HG02884 (cell line): ENCODE measurements around the gene CFAP221.
"Not testable (repeated sequence)": the region's sequence is repeated elsewhere in the genome, so short reads cannot be mapped to it uniquely, and the experiment has no call there.

Source experiments
- ATAC-seq: cut with Tn5 transposase; IDR thresholded peaks from one replicate; pipeline ENCODE4 v1.9.1; 2021; ENCODE audit warnings: mild to moderate bottlenecking, moderate library complexity; ENCODE audit not compliant: unreplicated experiment

Gene CFAP221

GRCh38 chr2:119583291-119583690, 39.0 kb downstream of the CFAP221 start:
- ATAC-seq, result no peak

GRCh38 chr2:119584469-119584868, 40.2 kb downstream of the CFAP221 start:
- no peak for ATAC-seq

- ATAC-seq, result no peak
Observed at GRCh38 chr2:119586085-119586484, 41.8 kb downstream of the CFAP221 start.

- ATAC-seq, result no peak
Observed at GRCh38 chr2:119590873-119591272, 46.6 kb downstream of the CFAP221 start.

GRCh38 chr2:119591523-119591922, 47.3 kb downstream of the CFAP221 start:
- ATAC-seq, result no peak

GRCh38 chr2:119592436-119592835, 48.2 kb downstream of the CFAP221 start:
- no peak for ATAC-seq

- ATAC-seq, result no peak
Observed at GRCh38 chr2:119596638-119597037, 52.4 kb downstream of the CFAP221 start.

DNA sequence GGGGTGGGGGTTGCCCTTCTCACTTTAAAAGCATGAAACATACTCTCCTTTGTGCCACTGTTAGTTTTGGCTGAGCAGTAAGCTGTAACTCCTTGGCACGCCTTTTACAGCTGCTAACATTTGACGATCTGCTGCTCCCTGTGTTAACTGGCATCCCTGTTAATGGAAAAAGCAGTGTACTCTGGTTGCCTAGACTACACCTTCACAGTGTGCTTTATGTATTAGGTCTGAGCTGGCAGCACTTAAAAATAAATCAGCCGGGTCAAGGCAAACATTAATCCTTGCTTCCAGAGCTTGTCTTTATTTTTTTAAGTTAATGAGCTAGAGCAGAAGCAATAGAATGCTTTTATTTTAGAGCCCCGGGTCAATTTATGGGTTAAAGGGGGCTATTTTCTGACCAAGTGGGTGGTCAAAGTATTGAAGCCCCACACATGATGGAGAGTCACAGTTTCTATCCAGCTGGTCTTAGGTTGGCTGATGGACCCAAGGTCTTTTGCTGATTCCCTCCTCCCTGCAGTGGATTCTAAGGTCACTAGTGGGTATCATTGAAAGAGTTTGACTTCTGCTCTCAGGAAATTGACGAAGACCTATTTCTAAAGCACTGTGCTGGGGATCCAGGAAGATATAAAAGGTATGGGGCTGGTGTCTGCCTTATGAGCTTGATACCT, 54.5 kb downstream of the CFAP221 start:
- no peak for ATAC-seq

- ATAC-seq, result no peak
Observed at GRCh38 chr2:119599384-119599783, 55.1 kb downstream of the CFAP221 start.

DNA sequence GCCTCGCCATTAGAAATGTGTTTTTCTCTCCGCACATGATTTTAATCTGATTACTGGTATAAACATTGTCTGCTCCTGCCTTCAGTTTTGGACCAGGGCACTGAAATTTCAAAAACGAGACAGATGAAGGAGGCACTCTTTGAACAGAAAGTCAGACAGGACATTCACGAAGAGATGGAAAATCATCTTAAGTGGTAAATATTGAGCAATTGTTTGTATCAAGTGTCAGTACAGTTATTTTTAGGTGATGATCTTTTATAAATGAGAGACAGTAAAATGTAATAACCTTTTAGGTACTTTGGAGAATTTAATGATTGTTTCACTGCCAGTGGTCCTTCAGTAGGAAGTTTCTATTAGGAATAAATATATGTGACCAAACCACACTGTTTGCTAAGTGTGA, 60.8 kb downstream of the CFAP221 start:
- ATAC-seq, result no peak

DNA sequence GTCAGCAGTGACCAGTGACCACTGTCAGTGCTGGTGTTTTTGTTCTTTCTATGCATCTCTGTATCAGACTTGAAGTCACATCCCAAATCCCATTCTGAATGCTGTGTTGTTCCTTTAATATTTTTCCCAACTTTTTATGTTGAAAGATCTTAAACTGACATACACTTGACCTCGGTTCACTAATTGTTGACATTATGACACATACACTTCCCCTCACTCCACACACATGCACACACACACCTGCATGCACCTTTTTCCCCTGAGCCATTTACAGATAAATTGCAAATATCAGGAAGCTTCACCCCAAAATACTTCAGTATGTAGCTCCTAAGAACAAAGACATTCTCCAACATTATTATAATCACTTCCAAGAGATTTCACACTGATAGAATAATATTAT, 62.4 kb downstream of the CFAP221 start:
- ATAC-seq, result no peak

GRCh38 chr2:119608553-119608952, 64.3 kb downstream of the CFAP221 start:
- no peak for ATAC-seq

DNA sequence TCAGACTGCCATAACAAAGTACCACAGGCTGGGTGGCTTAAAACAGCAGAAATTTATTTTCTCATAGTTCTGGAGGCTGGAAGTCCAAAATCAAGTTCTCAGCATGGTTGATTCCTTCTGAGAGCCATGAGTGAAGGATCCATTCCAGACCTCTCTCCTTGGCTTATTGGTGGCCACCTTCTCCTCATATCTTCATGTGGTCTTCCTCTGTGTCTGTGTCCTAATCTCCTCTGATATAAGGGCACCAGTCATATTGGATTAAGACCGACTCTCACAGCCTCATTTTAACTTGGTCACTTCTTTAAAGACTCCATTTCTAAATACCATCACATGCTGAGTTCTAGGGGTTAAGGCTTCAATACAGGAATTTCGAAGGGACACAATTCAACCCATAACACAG, 65.1 kb downstream of the CFAP221 start:
- ATAC-seq, result no peak

GRCh38 chr2:119614140-119614539, 69.9 kb downstream of the CFAP221 start:
- ATAC-seq, result not testable (repeated sequence)

- no peak for ATAC-seq
Observed at GRCh38 chr2:119616421-119616820, 72.2 kb downstream of the CFAP221 start.

GRCh38 chr2:119617455-119617854, 73.2 kb downstream of the CFAP221 start:
- ATAC-seq, result no peak

GRCh38 chr2:119618725-119619124, 74.5 kb downstream of the CFAP221 start:
- not testable (repeated sequence) for ATAC-seq

DNA sequence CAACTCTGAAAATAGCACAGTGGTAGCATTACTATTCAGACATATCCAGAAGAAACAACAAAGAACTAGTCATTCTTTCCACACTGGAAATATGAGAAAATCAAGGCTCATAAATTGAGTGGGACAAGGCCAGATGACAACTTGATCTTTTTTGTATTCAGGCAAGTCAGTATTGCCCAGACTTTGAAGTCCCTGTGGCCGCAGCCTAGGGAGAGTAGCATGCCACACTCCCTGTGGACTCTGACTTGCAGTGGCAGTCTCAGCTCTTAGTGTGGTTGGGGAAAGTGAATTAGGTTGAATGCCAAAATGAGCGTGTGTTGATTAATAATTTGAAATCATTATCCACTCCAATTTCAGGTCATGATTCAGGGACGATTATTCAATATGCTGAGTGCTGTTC, 81.0 kb downstream of the CFAP221 start:
- ATAC-seq, result no peak

DNA sequence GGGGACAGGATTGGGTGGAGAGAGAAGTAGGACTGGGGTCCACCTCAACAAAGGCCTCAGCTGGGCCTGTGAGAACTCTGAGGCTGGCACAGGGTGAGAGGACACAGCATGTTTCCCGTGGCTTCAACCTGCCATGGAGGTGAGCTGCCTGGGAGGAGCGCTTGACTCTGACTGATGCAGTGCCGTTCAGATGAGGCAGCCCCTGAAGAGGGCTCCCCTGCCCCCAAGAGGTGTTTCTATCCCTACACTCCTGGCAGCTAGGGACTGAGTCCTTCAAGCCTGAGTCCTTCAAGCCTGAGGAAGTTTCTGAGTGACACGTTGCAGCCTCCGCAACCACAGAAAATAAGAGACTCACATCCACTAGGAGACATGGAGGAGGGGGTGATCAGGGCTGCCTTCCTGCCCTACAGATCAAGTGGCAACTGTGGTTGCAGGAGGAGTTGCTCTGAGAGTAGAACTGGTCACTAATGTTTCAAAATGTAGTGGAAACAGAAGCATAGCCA, 85.1 kb downstream of the CFAP221 start:
- ATAC-seq, result no peak

- ATAC-seq, result no peak
Observed at GRCh38 chr2:119630121-119630520, 85.9 kb downstream of the CFAP221 start.

DNA sequence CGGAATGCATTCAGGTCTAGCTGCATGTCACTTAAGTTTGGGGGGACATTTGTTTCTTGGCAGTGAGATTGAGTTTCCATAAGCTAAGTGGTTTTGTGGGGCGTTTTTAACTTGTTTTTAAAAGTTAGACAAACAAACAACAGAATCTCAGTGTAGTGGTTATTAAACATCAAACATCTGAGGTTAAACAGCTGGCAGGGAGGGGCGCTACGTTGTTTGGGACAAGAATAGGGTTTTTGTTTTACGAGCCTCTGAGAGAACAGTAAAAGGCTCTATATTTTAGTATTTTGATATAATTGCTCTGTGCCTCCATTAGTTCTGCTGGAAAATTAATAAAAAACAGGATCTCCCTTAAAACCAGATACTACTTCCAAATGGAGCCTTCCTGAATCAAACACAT, 93.1 kb downstream of the CFAP221 start:
- no peak for ATAC-seq

DNA sequence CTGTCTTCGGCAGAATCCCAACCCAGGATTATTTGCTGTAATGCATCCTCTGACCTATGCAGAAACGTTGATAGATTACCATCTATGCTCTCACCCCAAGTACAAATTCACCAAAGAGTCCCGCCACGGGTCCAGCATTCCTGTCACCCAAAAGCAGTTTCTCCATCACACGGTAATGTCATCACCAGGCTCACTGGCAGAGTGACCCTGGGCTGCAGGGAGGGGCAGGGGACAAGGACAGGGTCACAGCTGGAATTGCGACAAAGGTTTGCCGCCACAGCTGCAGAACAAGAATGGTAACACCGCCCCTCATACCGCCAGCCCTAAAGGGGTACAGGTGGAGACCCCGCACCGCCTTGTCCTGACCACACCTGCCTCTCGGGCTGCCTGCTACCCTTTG, 94.0 kb downstream of the CFAP221 start:
- no peak for ATAC-seq
